ENCODE results near the gene NALCN. TPM values are rescaled to one million over a fixed set of nuclear protein-coding genes. Genes with fewer than 3 reads are reported as not detected.

NALCN gene
- total and polyA plus RNA-seq, 2 experiments from 2014 or later, result 0.33 to 0.57 TPM

DNA sequence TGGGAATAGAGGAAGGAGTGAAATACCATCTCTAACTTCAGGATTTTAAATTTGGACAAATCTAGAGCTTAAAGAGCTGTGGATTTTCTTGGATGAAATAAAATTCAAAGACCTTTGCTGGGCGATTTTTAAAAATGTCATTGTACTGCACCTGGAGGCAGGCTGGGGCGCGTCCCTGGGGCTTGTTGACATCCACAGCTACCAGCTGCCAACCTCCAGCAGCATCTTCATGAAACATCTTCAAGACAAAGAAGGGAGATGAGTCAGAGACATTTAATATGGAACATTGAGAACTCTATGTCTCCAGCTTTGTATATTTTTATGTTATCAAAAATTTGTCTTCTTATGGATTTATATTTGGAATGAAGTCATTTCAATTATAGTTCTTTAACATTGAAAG is 132.5 kb downstream of the NALCN start:
- H3K4me2 ChIP-seq, result no peak overlapping the region
- H4K20me1 ChIP-seq (ENCODE audit: insufficient read depth, poor library complexity, severe bottlenecking), result no peaks in the 10 kb centered on the region
- H3K9me3 ChIP-seq (ENCODE audit: low read depth), result no peaks in the 10 kb centered on the region
- no peaks in the 10 kb centered on the region for H3K4me1 ChIP-seq (ENCODE audit: insufficient read depth)
- no peak overlapping the region for H2AFZ ChIP-seq
- H3K79me2 ChIP-seq, result no peaks in the 10 kb centered on the region
- no peak for DNase-seq (ENCODE audit: low spot score)
- H3K27me3 ChIP-seq, result no peaks in the 10 kb centered on the region
- H3K27ac ChIP-seq, result no peak overlapping the region
- WGBS (ENCODE audit: low lambda C conversion rate, missing lambda C conversion rate), result 94% methylated on average over 3 of the region's 3 CpGs
- H3K9me2 ChIP-seq (replicated peaks; ENCODE audit: insufficient read depth), result no peaks in the 10 kb centered on the region
- TF ChIP-seq EZH2phosphoT487 (IDR thresholded peaks at IDR 0.05; ENCODE audit: low read depth, severe bottlenecking, unreplicated experiment), result no peak
- TF ChIP-seq, protein P1, sequence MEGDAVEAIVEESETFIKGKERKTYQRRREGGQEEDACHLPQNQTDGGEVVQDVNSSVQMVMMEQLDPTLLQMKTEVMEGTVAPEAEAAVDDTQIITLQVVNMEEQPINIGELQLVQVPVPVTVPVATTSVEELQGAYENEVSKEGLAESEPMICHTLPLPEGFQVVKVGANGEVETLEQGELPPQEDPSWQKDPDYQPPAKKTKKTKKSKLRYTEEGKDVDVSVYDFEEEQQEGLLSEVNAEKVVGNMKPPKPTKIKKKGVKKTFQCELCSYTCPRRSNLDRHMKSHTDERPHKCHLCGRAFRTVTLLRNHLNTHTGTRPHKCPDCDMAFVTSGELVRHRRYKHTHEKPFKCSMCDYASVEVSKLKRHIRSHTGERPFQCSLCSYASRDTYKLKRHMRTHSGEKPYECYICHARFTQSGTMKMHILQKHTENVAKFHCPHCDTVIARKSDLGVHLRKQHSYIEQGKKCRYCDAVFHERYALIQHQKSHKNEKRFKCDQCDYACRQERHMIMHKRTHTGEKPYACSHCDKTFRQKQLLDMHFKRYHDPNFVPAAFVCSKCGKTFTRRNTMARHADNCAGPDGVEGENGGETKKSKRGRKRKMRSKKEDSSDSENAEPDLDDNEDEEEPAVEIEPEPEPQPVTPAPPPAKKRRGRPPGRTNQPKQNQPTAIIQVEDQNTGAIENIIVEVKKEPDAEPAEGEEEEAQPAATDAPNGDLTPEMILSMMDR (IDR thresholded peaks at IDR 0.05; ENCODE audit: poor library complexity), result no peak
- TF ChIP-seq EZH2 (IDR thresholded peaks at IDR 0.05; ENCODE audit: borderline replicate concordance), result no peak
- H3K4me3 ChIP-seq, result no peak overlapping the region
- no peaks in the 10 kb centered on the region for H3K36me3 ChIP-seq (replicated peaks; ENCODE audit: insufficient read depth, low read depth)

DNA sequence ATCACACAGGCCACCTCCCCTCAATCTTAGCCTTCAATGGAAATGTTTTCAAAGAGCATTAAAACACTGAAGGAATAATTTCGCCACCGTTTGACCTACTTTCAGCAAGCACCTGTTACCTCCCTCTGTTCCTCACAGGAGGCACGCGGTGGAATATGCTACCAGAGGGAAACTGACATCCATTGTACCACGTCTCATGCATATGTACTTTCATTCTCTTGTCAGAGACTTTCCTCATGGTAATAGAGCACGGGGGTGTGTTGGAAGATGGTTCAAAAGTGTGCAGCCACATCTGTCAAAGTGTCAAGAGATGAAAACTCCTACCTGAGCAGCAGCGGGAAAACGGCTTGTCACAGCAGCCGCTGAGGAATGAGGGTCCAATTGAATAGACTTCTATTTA is 143.4 kb downstream of the NALCN start:
- H3K27ac ChIP-seq, result no peak overlapping the region
- H3K9me2 ChIP-seq (replicated peaks; ENCODE audit: insufficient read depth), result no peaks in the 10 kb centered on the region
- WGBS (ENCODE audit: low lambda C conversion rate, missing lambda C conversion rate), result 87% methylated on average over 9 of the region's 9 CpGs
- H3K9me3 ChIP-seq (ENCODE audit: low read depth), result no peaks in the 10 kb centered on the region
- H3K79me2 ChIP-seq, result no peaks in the 10 kb centered on the region
- no peaks in the 10 kb centered on the region for H4K20me1 ChIP-seq (ENCODE audit: insufficient read depth, poor library complexity, severe bottlenecking)
- DNase-seq (ENCODE audit: low spot score), result no peak
- TF ChIP-seq EZH2phosphoT487 (IDR thresholded peaks at IDR 0.05; ENCODE audit: low read depth, severe bottlenecking, unreplicated experiment) (no peak), EZH2 (IDR thresholded peaks at IDR 0.05; ENCODE audit: borderline replicate concordance) (no peak)
- TF ChIP-seq, protein P1 (IDR thresholded peaks at IDR 0.05; ENCODE audit: poor library complexity), result no peak
- no peaks in the 10 kb centered on the region for H3K36me3 ChIP-seq (replicated peaks; ENCODE audit: insufficient read depth, low read depth)
- no peaks in the 10 kb centered on the region for H3K4me1 ChIP-seq (ENCODE audit: insufficient read depth)
- H3K4me3 ChIP-seq, result no peak overlapping the region
- H2AFZ ChIP-seq, result no peak overlapping the region
- H3K4me2 ChIP-seq, result no peak overlapping the region
- H3K27me3 ChIP-seq, result no peaks in the 10 kb centered on the region

DNA sequence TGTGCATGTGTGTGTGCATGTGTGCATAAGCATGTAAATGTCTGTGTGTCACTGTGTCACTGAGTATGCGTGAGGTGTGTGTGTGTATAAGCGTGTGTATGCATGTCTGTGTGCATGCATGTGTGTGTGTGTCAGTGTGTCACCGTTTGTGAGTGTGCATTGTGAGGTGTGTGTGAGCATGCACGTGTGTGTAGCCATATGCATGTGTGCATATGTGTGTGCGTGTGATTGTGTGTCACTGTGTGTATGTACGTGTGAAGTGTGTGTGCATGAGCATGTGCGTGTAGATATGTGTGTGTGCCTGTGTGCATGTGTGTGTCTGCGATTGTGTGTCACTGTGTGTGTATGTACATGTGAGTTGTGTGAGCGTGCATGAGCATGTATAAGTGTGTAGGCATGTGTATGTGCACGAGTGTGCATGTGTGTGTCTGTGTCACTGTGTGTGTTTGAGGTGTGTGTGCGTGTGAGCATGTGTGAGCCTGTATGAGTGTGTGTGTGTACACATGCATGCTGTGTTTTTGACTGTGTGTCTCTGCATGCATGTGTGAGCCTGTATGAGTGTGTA is 144.5 kb downstream of the NALCN start:
- H2AFZ ChIP-seq, result no peak overlapping the region
- no peaks in the 10 kb centered on the region for H3K79me2 ChIP-seq
- H3K4me3 ChIP-seq, result no peak overlapping the region
- no peak overlapping the region for H3K27ac ChIP-seq
- TF ChIP-seq EZH2 (IDR thresholded peaks at IDR 0.05; ENCODE audit: borderline replicate concordance), result no peak
- TF ChIP-seq EZH2phosphoT487 (IDR thresholded peaks at IDR 0.05; ENCODE audit: low read depth, severe bottlenecking, unreplicated experiment), result no peak
- TF ChIP-seq, protein P1 (IDR thresholded peaks at IDR 0.05; ENCODE audit: poor library complexity), result no peak
- DNase-seq (ENCODE audit: low spot score), result no peak
- 96% methylated on average over 11 of the region's 11 CpGs for WGBS (ENCODE audit: low lambda C conversion rate, missing lambda C conversion rate)
- no peaks in the 10 kb centered on the region for H3K27me3 ChIP-seq
- no peaks in the 10 kb centered on the region for H3K36me3 ChIP-seq (replicated peaks; ENCODE audit: insufficient read depth, low read depth)
- H4K20me1 ChIP-seq (ENCODE audit: insufficient read depth, poor library complexity, severe bottlenecking), result no peaks in the 10 kb centered on the region
- H3K4me2 ChIP-seq, result no peak overlapping the region
- no peaks in the 10 kb centered on the region for H3K9me2 ChIP-seq (replicated peaks; ENCODE audit: insufficient read depth)
- H3K9me3 ChIP-seq (ENCODE audit: low read depth), result no peaks in the 10 kb centered on the region
- H3K4me1 ChIP-seq (ENCODE audit: insufficient read depth), result no peaks in the 10 kb centered on the region

Measured in hepatocyte (in vitro differentiated cells).